KOPT-K1 (cell line): ENCODE measurements around the gene IQSEC1.
A peak's percentile ranks its signal among the peaks of the same experiment; 100 is the strongest.

ENCODE experiments used
- H3K27ac ChIP-seq: fragments of 200-600 bp; sonication (generic); 2 replicates; pipeline ENCODE4 v1.5.1; 2016; ENCODE audit warnings: antibody characterized with exemption, mild to moderate bottlenecking, low read depth, low read length; ENCODE audit not compliant: poor library complexity, severe bottlenecking
- H3K36me3 ChIP-seq: fragments of 200-600 bp; sonication (generic); 2 replicates; pipeline ENCODE4 v1.5.1; 2017; ENCODE audit warnings: antibody characterized with exemption, mild to moderate bottlenecking, low read length, moderate library complexity; ENCODE audit not compliant: insufficient read depth
- H3K9me3 ChIP-seq: fragments of 200-600 bp; sonication (generic); 2 replicates; pipeline ENCODE4 v1.5.1; 2017; ENCODE audit warnings: antibody characterized with exemption, low read length, mild to moderate bottlenecking; ENCODE audit not compliant: insufficient read depth, poor library complexity, severe bottlenecking

Gene IQSEC1

DNA sequence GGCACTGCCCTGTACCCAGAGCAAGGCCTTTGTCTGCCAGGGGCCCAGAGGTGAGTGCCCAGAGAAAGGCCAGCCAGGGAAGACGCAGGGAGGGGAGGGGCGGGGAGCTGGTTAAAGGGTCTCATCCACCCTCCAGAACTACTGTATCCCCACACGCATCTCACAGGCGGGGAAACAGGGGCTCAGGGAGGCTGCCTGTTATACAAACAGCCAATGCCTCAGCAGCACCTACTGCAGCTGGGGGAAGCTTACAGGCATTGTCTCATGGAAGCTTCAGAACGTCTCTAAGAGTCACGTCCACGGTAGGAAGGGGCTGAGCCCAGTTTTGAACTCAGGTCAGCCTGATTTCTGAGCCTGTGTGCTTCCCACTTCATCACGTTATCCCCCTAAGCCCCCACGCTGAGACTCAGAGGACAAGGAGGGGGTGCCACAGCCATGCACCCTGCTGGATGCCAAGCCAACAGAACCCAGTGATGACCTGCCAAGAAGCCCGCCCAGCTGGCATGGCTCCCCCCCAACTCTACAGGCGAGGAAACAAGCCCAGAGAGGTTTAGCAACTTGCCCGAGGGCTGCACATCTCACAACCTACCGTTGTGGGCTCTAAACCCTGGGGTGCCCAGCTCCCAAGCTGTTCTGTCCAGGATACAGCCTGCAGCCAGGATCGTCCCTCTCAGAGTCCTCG lies 54.5 kb downstream of the IQSEC1 start:
- no peaks in the 10 kb centered on the region for H3K9me3 ChIP-seq
- no peaks in the 10 kb centered on the region for H3K36me3 ChIP-seq
- peak overlapping the region; percentile 99 for H3K27ac ChIP-seq

- Histone ChIP-seq H3K36me3 (no peaks in the 10 kb centered on the region), H3K27ac (peak overlapping the region; percentile 99), H3K9me3 (no peaks in the 10 kb centered on the region)
These were observed 55.2 kb downstream of the IQSEC1 start for GRCh38 chr3:13018043-13018451.

DNA sequence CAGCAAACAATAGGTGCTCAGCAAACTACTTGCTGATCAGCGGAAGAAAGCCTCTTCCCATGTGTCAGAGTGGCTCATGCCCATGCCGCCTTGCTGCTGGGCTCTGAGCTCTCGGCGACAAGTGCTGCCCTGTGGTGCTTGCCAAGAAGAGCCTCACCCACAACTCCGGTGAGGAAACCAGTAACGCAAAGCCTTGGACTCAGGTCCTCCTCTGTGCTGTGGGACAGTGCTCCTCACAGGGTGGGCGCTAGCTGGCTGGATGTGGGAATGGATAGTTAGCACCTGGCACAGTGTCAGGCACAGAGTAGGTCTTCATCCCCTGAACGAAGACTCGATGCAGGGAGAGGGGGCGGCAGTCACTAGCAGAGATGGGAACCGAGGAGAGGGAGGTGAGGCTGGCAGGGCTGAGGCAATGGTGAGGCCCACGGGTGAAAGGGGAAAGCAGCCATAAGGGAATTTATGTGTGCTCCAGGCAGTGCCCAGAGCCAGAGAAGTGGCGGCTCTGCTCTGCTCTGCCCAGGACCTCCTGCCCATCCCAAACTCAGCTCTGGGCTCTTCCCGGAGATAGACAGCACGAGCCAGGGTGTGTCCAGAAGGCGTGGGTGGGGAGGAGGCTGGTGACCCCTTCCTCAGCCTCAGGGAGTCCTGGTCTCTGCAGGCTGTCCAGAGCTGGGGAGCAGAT lies 55.7 kb downstream of the IQSEC1 start:
- H3K27ac ChIP-seq, result peak overlapping the region; percentile 99
- H3K36me3 ChIP-seq, result no peaks in the 10 kb centered on the region
- H3K9me3 ChIP-seq, result no peaks in the 10 kb centered on the region

DNA sequence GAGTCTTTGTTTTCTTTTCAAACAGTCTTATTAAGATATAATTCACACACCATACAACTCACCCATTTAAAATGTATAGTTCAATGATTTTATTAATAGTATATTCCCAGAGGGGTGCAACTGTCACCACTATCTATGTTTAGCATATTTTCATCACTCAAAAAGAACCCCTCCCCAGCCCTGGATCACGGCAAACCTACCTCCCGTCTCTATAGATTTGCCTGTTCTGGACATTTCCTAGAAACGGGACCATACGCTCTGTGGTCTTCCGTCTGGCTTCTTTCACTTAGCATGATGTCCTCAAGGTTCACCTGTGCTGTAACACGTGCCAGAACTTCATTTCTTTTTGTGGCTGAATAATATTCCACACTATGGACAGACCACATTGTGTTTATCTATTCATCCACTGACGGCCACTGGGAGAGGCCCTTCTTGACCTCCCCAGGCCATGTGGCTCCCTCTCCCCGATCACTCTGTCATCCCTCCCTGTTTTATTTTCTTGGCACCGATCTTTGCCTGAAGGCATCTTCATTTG lies 56.4 kb downstream of the IQSEC1 start:
- peak overlapping the region; percentile 99 for H3K27ac ChIP-seq

DNA sequence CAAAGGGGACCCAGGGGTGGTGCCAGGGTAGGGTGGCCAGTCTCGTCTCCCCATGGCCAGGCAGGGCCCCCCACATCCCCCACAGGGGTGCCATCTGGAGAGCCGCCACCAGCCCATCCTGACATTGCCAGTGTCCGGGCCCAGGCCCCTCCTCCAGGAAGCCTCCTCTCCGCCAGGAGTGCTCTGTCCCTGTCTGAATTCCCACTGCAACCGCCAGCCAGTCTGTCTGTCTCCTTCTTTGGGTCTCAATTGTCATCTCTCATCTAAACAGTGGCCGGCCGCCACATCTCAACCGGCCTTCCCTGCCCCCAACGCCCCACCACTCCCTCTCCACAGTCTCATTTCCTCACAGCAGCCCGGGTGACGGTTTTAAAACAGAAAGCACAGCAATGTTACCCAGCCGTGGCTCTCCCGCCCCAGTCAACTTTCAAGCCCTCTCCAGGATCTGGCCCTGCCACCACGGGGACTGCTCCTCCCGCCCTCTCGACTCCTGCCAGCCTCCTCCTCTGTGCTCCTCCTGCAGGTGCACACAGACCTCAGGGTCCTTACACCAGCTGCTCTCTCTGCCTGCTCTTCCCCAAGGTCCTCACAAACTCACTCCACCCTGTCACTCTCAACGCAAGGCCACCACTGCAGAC lies 57.0 kb downstream of the IQSEC1 start:
- H3K36me3 ChIP-seq, result no peaks in the 10 kb centered on the region
- H3K27ac ChIP-seq, result peak overlapping the region; percentile 99
- H3K9me3 ChIP-seq, result no peaks in the 10 kb centered on the region

More for the DNA sequence above, 56.4 kb downstream of the IQSEC1 start:
- Histone ChIP-seq H3K9me3 (no peaks in the 10 kb centered on the region), H3K36me3 (no peaks in the 10 kb centered on the region)

- H3K9me3 ChIP-seq, result no peaks in the 10 kb centered on the region
- H3K36me3 ChIP-seq, result no peaks in the 10 kb centered on the region
- H3K27ac ChIP-seq, result peak overlapping the region; percentile 99
These were observed 57.7 kb downstream of the IQSEC1 start for GRCh38 chr3:13015286-13016082.

DNA sequence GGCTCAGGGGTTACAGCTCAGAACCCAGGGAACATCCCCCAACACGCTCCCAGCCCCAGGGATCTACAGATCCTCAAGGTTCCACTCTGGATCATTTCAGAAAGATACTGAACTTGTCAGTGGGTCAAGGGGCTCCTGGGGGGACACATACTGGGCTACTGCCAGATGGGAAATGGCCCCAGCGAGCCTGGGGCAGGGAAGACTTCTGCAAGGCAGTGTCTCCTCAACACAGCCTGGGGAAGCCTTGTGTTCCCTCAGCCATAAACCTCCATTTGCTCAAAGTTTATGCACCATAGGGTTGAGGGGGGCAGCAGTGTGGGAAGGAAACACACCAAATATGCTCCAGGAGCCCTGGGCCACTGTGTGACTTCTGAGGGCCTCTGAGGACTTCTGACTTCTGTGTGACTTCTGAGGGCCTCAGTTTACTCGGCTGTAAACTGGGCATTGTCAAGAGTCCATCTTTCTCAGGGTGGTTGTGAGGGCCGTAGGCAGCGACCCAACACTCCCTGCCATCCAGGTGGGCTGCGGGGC lies 58.4 kb downstream of the IQSEC1 start:
- no peaks in the 10 kb centered on the region for H3K9me3 ChIP-seq
- H3K36me3 ChIP-seq, result 0 out of 2 replicates have a peak, but pooled peaks cover 5% of the 10 kb centered on the region
- H3K27ac ChIP-seq, result peak overlapping the region; percentile 99

DNA sequence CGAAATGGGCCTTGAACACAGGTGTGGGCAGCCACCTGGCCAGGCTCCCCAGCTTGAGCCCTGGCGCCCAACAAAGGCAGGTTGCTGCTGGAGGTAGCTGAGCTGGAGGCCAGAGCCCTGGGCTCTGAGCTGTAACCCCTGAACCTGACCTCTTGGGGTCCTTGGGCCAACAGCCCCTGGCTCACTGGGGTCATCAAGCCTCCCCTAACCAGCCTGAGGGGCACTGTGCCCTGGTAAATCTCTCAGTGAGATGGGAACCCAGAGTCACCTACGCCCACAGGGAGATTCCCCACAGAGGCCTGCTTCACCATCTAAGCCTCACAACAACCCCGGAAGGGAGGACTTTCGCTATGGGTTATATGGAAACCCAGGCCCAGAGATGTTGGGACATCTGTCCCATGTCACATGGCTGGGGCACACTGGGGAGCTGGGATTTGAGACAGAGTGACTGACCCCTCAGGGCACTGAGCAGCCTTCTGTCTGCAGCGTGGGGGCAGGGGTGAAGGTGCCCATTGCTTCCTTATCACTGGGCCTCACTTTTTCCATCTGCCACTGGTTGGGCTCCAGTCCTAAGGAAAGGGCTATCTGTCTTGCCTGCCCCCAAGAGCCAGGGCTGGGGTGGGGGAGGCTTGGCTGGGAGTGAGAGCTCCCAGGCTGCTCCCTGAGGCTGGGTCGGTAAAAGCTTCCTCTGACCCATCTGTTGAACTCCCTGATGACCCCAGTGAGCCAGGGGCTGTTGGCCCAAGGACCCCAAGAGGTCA lies 59.1 kb downstream of the IQSEC1 start:
- H3K36me3 ChIP-seq, result peaks cover 11% of the 10 kb centered on the region
- peak overlapping the region; percentile 99 for H3K27ac ChIP-seq
- H3K9me3 ChIP-seq, result no peaks in the 10 kb centered on the region

GRCh38 chr3:13013566-13013965 lies 59.7 kb downstream of the IQSEC1 start:
- peak overlapping the region; percentile 99 for H3K27ac ChIP-seq

DNA sequence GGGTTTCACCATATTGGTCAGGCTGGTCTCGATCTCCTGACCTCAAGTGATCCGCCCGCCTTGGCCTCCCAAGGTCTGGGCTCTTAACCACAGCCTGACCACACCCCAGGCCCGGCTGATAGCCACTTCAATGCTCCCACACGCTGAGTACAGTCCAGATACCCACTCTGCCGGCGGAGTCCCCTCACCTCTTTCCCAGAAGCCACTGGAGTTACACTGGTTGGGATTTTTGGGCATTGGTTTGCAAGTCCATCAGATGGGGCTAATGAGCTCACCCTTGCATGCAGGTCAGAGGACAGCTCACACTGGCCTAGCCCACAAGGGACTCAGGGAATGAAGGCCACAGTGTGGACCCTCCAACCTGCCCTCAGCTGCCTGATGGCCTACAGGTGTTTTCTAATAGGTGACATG lies 60.1 kb downstream of the IQSEC1 start:
- Histone ChIP-seq H3K9me3 (no peaks in the 10 kb centered on the region), H3K36me3 (peaks cover 20% of the 10 kb centered on the region), H3K27ac (peak overlapping the region; percentile 99)

More at GRCh38 chr3:13013566-13013965, 59.7 kb downstream of the IQSEC1 start:
- Histone ChIP-seq H3K36me3 (peaks cover 17% of the 10 kb centered on the region), H3K9me3 (no peaks in the 10 kb centered on the region)

DNA sequence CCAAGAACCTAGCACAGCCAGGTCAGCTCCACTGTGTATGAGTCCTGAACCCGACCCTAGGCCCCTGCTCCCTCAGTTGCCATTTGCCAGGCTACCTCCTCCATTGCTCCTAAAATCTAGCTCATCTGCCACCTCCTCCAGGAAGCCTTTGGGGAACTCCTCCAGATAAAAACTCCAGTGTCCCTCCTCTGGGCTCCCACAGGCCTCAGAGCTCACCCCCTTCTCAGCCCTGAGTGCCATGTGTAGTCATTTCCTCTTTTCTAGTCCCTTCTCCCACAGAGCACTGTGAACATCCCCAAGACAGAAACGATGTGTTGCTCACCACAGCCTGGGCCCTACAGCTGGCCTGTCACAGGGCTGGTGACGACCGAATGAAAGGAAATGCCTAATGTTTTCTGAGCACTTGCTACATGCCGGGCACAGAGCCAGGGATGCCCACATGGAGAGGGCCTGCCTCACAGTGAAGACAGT lies 61.0 kb downstream of the IQSEC1 start:
- Histone ChIP-seq H3K9me3 (no peaks in the 10 kb centered on the region), H3K27ac (peak overlapping the region; percentile 99), H3K36me3 (peaks cover 27% of the 10 kb centered on the region)

GRCh38 chr3:13011573-13012220 lies 61.5 kb downstream of the IQSEC1 start:
- Histone ChIP-seq H3K9me3 (no peaks in the 10 kb centered on the region), H3K27ac (peak overlapping the region; percentile 99), H3K36me3 (peaks cover 32% of the 10 kb centered on the region)

DNA sequence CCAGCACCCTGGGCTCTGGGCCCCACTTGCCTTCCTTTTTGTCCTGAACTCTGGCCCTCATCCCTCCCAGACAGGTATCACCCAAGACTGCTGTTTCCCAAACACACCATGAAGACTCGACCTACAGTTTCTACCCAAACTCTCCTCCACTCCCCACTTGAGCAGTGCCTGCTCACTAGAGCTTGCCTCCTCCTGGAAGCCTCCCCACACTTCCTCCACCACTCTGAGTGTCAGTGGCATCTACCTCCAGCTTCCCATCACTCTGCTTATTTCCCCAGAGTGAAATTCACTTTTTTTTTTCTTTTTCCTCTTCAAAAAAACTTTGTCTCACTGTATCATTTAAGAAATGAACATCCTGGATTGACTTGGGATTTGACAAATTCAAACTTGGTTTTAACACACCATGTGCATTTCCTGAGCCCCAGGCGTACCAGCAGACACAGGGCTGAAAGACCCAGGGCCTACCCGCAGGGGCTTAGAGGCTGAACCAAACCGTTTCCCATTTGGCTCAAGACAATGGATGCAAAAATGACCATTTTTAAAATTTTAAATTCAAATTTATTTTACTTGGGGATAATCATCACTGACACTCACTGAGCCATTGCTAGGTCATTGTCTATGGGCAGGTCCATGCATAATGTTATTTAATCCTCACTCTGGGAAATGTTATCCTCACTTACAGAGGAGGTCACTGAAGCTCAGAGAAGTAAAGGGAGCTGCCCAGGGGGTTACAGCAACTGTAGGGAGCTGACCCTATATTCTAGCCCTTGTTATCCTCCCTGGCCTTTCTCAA lies 62.3 kb downstream of the IQSEC1 start:
- peaks cover 39% of the 10 kb centered on the region for H3K36me3 ChIP-seq
- H3K9me3 ChIP-seq, result no peaks in the 10 kb centered on the region
- peak overlapping the region; percentile 99 for H3K27ac ChIP-seq
